ENCODE results near the gene GPR37.

The GPR37 gene

DNA sequence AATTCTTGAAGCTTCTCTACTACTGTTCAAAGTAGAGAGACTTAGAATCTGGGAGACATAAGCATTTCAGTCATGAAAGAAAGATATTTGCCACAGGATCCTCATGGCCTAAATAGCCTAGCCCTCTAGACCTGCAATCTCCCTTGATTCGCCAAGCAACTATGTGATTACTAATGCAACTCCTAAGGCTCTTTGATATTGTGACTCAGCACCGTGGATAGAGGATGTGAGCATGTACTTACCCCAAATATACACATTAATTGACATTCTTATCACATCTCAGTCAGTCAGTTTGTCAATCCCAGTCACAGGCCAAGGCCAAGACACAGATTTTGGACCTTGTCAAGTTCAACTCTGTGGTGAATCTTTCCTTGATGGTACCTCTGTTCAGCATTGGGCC, 42.6 kb downstream of the GPR37 start:
- no peak for DNase-seq

DNA sequence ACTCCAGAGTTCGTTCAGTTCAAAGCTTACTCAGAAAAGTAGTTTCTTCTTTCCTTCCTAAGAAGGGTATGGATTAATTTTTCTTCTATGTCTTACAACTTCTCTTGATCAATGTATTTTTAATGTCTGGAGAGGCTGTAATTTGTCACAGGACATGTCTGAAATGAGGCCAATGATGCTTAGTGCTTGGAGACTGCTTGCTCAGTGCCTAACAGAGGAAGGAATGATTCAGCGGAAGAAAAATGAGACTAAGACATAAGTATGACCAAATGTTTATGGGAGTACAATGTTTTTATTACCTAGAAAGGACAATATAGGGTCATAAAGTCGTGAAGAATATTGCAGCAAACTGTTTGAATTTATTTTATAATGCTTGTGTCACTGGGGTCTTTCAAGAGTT, 43.3 kb downstream of the GPR37 start:
- no peak for DNase-seq

DNA sequence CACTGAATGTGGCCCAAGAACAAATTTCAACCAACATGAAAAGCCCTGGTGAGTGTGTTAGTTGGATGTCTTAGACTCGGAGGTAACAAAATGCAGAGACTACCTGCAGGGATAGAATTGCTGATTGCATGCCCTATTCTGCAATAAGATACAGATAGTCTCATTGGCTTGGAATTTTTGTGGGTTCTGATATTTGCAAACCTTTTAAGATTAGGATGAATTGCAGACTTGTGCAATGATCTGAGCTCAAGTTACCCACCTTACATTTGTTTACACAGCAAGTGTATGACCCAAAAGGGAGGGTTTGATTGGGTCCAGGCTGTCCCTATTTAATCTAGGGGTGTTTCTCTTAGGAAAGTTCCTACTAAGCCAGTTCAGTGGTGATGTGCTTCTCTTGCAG, 45.4 kb downstream of the GPR37 start:
- no peak for DNase-seq

DNA sequence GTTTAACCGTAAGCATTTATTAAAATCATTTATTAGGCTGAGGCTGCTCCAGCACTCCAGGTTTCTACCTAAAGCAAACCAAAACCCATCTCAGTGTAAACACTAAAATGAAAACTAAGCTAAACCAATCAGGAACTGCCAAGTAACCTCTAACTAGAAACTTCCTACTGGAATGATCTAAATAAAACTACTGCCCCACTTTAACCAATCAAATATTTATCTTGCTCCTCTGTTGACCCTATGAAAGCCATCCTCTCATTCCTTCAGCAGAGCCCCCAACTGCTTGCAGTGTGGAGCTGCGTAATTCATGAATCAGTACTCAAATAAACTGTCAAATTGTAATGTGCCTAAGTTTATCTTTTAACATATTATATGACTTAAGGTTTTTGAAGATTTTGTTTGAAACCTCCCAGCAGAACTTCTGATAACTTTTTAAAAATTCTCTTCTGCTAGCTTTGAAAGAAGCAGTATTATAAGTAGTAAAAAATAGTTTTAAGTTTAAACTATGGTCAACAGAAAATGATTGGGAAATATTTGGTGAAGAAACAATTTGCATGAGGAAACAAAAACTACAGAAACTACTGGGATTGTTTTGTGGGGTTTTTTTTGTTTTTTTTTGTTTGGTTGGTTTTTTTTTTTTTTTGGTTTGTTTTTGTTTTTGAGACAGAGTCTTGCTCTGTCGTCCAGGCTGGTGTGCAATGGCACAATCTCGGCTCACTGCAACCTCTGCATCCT, 47.4 kb downstream of the GPR37 start:
- no peak for DNase-seq

DNA sequence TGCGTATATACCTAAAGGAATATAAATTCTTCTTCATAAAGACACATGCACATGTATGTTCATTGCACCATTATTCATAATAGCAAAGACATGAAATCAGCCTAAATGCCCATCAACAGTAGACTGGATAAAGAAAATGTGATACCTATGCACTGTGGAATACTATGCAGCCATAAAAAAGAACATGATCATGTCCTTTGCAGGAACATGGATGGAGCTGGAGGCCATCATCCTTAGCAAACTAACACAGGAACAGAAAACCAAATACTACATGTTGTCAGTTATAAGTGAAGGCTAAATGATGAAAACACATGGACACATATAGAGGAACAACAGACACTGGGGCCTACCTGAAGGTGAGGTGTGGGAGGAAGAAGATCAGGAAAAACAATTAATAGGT, 48.7 kb downstream of the GPR37 start:
- no peak for DNase-seq

DNA sequence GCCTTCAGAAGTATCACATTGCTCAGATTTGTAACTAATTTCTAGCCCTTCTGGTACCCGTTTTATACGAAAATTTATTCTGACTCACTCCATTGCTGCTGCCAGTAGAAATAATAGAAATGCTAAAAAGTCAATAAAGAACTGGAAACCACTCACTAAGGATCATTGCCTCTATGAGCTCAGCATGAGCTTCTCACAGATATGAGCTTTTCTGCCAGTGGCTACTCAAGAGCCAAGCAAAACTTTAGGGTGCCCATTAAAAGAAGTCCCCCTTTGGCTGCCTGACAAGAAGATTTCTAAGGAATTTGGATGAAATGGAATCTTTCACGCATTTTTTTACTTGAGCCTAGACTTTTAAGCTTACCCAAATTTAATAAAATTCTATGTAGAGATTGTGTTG, 52.5 kb downstream of the GPR37 start:
- DNase-seq: no peak

DNA sequence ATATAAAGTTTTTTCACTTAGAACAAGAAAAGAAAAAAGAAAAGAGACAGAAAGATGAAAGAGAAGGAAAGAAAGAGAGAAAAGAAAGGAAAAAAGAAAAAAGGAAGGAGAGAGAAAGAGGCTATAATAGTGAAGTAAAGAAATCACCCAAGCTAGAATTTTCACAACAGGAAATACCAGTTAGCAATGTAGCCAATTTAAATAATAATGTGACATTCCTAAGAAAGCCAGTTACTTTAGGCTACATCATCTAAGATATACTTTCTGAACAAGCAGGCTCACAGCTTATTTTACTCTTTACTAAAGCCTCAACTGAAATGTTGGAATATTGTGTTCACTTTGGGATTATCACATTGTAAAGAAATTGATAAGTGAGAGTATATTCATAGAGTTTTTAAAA, 53.6 kb downstream of the GPR37 start:
- no peak for DNase-seq

DNA sequence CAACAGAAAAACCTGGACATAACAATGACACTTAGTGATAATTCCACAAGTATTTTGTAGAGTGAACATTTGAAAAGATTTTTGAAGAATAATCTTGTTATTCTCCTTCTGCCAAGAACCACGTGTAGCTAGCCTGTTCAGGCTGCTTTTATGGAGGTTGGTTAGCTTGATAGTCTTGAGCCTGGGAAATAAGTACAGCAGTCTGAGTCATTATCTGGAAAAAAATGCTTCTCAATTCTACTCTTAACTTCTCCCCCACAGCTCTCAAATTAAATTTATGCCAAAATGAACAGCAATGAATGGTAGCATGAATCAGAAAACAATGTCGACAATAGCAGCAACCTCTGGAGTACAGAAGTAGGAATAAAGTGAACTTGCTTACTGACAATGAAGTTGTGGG, 63.2 kb downstream of the GPR37 start:
- no peak for DNase-seq

DNA sequence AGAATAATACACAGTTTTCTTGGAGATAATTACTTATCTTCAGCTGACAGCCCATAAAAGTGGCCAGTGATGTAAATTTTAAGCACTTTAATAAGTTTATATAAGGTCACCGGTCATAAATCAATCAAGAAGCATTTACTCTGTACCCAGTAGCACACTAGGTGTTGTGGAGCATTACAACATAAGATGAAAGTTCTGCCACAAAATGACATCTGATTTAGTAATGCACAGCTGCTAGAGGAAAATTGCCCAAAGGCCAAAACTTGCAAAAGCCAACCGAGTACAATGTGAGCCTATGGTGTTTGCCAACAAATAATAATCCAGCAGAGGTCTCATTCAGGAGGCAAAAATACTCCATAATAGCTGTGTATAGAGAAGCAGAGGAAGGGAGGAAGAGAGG, 63.6 kb downstream of the GPR37 start:
- no peak for DNase-seq

DNA sequence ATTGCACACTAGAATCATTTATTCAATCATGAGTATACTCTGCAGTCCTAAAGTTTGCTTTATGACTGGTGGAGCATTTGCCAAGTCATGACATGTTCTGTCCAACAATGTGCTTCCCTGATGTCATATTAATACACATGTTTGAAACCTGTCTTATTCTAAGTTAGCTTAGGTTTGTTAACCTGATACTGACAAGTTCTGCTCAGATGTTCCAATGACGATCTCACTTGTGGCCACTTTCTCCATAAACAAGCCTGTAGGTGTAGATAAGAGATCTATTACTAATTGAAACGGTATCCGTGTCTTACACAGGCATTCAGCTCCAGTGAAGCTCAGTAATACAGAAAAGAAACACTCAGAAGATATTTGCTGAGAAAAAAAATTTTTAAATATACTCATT, 64.9 kb downstream of the GPR37 start:
- no peak for DNase-seq

DNA sequence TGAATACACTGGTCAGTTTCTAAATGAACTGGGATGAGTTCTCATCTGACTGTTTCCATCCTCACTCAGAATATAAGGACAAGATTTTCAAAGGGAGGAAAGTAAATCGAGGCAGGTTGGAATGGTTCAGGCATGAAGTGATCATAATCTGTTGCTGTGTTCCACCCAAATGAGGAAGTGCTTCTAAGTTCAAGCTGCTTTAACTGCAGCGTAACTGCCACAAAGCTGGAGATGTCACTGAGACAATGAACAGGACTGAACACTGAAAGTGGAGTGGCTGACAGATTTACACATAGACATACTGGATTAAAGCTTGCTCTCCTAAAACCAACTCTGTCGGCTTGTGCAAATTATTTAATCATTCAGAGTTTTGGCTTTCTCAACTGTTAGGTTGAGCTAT, 66.6 kb downstream of the GPR37 start:
- DNase-seq: no peak

DNA sequence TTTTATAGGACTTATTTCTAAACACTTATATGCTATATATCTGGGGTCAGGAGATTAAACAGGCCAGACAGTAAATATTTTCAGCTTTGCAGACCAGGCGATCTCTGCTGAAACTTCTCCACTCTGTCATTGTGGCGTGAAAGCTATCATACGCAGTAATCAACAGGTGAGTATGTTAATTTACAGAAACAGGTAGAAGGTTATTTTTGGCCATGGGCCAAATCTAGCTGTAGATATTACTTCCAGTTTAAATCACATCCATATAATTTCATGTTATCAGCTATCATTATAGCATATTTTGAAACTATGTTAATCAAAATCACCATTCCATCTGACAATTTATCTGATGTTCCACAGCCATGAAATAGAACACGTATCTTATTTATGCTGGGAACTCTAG, 67.8 kb downstream of the GPR37 start:
- no peak for DNase-seq
